ENCODE data around the gene CST3. TPM values are rescaled to one million over a fixed set of nuclear protein-coding genes. Genes with fewer than 3 reads are reported as not detected.

Gene CST3
- total RNA-seq, 1 donor, result 229 TPM

GRCh38 chr20:23658989-23659609, 21.3 kb upstream of the CST3 start:
- no peak for DNase-seq (ENCODE audit: insufficient read length, low spot score, missing footprints)
- Histone ChIP-seq H3K36me3 (ENCODE audit: insufficient read depth, low read length) (no peaks in the 10 kb centered on the region), H3K4me3 (ENCODE audit: insufficient read depth, low read length) (no peak overlapping the region), H2AFZ (ENCODE audit: low read length) (no peak overlapping the region), H3K9me3 (ENCODE audit: low read depth, low read length) (no peaks in the 10 kb centered on the region), H4K20me1 (ENCODE audit: insufficient read depth, low read length) (no peaks in the 10 kb centered on the region), H3K27me3 (ENCODE audit: insufficient read depth, low read length) (no peaks in the 10 kb centered on the region), H3K27ac (ENCODE audit: low read depth, low read length) (no peak overlapping the region), H3K79me2 (ENCODE audit: insufficient read depth, low read length) (no peaks in the 10 kb centered on the region), H3K4me2 (ENCODE audit: insufficient read depth, low read length) (no peak overlapping the region), H3K4me1 (ENCODE audit: insufficient read depth, low read length) (no peaks in the 10 kb centered on the region)
- no peak for TF ChIP-seq CTCF (IDR thresholded peaks at IDR 0.05; ENCODE audit: extremely low read depth, low read depth, low read length)

GRCh38 chr20:23658336-23658735, 20.6 kb upstream of the CST3 start:
- H3K4me2 ChIP-seq (ENCODE audit: insufficient read depth, low read length), result no peak overlapping the region
- no peaks in the 10 kb centered on the region for H3K4me1 ChIP-seq (ENCODE audit: insufficient read depth, low read length)
- no peaks in the 10 kb centered on the region for H3K9me3 ChIP-seq (ENCODE audit: low read depth, low read length)
- no peak overlapping the region for H2AFZ ChIP-seq (ENCODE audit: low read length)
- no peaks in the 10 kb centered on the region for H4K20me1 ChIP-seq (ENCODE audit: insufficient read depth, low read length)
- no peak overlapping the region for H3K27ac ChIP-seq (ENCODE audit: low read depth, low read length)
- H3K79me2 ChIP-seq (ENCODE audit: insufficient read depth, low read length), result no peaks in the 10 kb centered on the region
- DNase-seq (ENCODE audit: insufficient read length, low spot score, missing footprints), result no peak
- no peaks in the 10 kb centered on the region for H3K27me3 ChIP-seq (ENCODE audit: insufficient read depth, low read length)
- no peak overlapping the region for H3K4me3 ChIP-seq (ENCODE audit: insufficient read depth, low read length)
- H3K36me3 ChIP-seq (ENCODE audit: insufficient read depth, low read length), result no peaks in the 10 kb centered on the region
- no peak for TF ChIP-seq CTCF (IDR thresholded peaks at IDR 0.05; ENCODE audit: extremely low read depth, low read depth, low read length)

GRCh38 chr20:23657202-23657601, 19.4 kb upstream of the CST3 start:
- Histone ChIP-seq H3K4me2 (ENCODE audit: insufficient read depth, low read length) (no peak overlapping the region), H3K36me3 (ENCODE audit: insufficient read depth, low read length) (no peaks in the 10 kb centered on the region), H2AFZ (ENCODE audit: low read length) (no peak overlapping the region), H3K9me3 (ENCODE audit: low read depth, low read length) (no peaks in the 10 kb centered on the region), H3K79me2 (ENCODE audit: insufficient read depth, low read length) (no peaks in the 10 kb centered on the region), H3K27me3 (ENCODE audit: insufficient read depth, low read length) (no peaks in the 10 kb centered on the region), H3K4me3 (ENCODE audit: insufficient read depth, low read length) (no peak overlapping the region), H4K20me1 (ENCODE audit: insufficient read depth, low read length) (no peaks in the 10 kb centered on the region), H3K27ac (ENCODE audit: low read depth, low read length) (no peak overlapping the region), H3K4me1 (ENCODE audit: insufficient read depth, low read length) (peaks cover 6% of the 10 kb centered on the region)
- no peak for TF ChIP-seq CTCF (IDR thresholded peaks at IDR 0.05; ENCODE audit: extremely low read depth, low read depth, low read length)
- DNase-seq (ENCODE audit: insufficient read length, low spot score, missing footprints), result no peak

GRCh38 chr20:23656372-23656771, 18.6 kb upstream of the CST3 start:
- no peaks in the 10 kb centered on the region for H3K36me3 ChIP-seq (ENCODE audit: insufficient read depth, low read length)
- no peak for TF ChIP-seq CTCF (IDR thresholded peaks at IDR 0.05; ENCODE audit: extremely low read depth, low read depth, low read length)
- no peak overlapping the region for H3K4me3 ChIP-seq (ENCODE audit: insufficient read depth, low read length)
- no peaks in the 10 kb centered on the region for H4K20me1 ChIP-seq (ENCODE audit: insufficient read depth, low read length)
- H3K4me1 ChIP-seq (ENCODE audit: insufficient read depth, low read length), result peaks cover 6% of the 10 kb centered on the region
- no peaks in the 10 kb centered on the region for H3K79me2 ChIP-seq (ENCODE audit: insufficient read depth, low read length)
- no peak overlapping the region for H3K4me2 ChIP-seq (ENCODE audit: insufficient read depth, low read length)
- no peak for DNase-seq (ENCODE audit: insufficient read length, low spot score, missing footprints)
- H3K27me3 ChIP-seq (ENCODE audit: insufficient read depth, low read length), result no peaks in the 10 kb centered on the region
- no peak overlapping the region for H3K27ac ChIP-seq (ENCODE audit: low read depth, low read length)
- peak overlapping the region; percentile 50 for H2AFZ ChIP-seq (ENCODE audit: low read length)
- no peaks in the 10 kb centered on the region for H3K9me3 ChIP-seq (ENCODE audit: low read depth, low read length)
